T-helper 2 cell (primary cell): Measurements from ENCODE around the gene BCL2L13.
A peak's percentile ranks its signal among the peaks of the same experiment; 100 is the strongest.
"Not testable (repeated sequence)": the region's sequence is repeated elsewhere in the genome, so short reads cannot be mapped to it uniquely, and the experiment has no call there.

Experiments used
- DNase-seq, 5 experiments: peaks; one replicate each; pipeline versions ENCODE4 v3.0.0 to v3.0.0-alpha.2; 2012 to 2022

BCL2L13 gene

DNA sequence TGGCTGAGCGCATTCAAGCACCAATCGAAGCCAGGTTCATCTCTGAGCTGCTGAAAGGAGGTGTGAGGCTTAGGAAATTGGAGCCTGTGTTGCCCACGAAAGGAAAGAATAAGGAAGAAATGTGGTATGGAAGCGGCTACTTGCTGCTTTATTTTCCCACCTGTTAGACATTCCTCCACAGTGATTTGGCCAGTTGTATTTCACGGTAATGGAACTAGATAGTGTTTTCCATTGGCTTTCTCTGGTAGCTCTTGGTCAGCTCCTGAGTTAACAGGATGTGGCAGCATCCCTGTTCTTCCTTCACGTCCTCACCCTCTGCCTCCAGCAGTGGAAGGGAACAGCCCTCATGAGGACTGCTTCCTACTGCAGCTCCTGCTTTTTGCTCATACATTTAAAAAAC, 91.0 kb downstream of the BCL2L13 start:
- DNase-seq = no peak

DNA sequence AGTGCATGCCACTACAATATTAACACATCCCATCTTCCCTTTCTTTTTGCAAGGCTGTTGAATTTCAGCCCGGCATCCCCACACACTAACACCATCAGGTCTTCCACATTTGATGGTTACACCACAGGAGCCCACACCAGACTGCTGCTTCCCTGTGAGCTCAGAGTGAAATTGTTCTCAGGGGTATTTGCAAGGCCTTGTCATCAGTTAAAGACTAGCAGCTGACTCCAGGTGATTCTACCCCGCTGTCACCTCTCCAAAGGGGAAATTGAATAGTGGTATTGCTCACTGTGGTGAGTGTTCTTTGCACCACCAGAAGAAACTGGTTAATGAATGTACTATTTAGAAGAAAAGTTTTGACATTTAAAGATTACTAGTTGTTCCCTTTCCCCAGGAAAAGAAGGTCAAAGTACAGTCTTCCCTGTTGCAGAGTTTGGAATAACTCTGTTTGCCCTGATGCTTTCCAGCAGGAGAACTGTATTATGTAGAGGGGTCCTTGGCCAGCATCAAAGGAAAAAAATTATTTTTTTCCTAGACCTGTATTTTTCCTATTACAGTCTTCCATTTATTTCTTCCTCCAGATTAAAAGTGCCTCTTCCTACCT, 93.8 kb downstream of the BCL2L13 start:
- no peak for DNase-seq

DNA sequence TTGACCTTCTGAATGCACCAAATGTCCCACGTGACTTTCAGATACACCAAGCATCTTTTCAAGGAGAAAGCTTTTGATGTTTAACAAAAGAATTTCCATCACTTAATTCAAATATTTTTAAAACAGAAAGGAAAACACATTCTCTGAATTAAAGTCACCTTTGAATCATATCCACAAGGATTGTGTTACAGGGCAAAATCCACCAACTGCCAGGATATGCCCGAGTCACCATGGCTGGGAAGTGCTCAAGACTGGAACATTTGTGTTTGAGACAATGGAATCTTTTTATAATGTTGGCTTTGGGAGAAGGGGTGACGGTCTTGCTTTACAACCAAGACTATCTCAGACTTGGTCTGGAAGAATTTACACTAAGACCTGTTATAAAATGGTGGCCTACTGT, 94.9 kb downstream of the BCL2L13 start:
- no peak for DNase-seq

DNA sequence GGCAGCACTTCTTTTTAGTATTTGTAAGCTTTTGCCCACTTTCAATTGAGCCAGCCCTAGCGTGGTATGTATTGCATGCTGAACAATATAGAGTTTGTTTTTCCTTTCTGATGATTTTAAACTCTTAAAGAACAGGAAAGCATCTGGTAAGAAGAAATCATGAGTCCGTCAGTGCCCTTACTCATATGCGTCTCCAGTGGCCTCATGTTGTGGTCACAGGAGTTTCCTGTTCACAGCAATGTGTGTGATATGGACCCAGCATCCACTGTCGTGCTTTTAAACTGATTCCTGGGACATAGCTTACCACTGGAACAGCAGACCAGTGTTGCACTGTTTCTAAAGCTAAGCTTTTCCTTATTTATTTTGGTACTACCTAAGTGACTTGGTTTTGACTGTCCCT, 95.6 kb downstream of the BCL2L13 start:
- peak in 1 of 5 experiments; percentile 80 for DNase-seq

DNA sequence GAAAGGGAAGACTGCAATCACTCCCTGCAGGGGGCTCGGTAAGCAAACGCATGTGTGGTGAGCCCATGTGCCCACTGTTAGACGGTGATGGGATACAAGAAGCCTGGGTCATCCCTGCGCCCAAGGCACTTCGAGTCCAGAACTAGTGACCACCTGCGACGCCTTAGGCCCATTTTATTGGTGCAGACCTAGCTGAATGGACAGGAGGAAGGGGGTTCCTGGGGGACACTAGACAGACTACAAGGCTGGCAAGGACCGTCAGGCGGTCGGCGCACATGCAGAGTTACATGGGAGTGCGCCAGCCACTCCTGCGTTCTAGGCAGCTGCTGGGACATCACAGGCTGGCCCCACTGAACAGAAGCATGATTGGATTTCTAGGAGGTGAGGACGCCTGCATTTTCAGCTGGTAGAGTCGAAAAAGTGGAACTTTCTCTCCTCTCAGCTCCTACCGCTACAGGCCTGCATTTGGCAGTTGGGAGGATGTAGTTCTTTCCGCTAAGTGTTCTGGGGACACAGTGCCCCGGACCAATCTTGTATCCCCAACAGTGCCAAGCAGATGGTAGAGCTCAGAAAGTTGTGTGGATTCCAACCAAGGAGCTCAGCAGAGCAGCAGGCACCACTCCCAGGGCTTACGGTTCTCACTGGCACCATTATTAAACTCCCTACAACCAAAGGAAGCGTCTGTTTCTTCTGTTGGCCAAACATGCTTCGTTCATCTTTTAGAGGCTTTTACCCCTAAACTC, 100.0 kb downstream of the BCL2L13 start:
- DNase-seq = no peak

DNA sequence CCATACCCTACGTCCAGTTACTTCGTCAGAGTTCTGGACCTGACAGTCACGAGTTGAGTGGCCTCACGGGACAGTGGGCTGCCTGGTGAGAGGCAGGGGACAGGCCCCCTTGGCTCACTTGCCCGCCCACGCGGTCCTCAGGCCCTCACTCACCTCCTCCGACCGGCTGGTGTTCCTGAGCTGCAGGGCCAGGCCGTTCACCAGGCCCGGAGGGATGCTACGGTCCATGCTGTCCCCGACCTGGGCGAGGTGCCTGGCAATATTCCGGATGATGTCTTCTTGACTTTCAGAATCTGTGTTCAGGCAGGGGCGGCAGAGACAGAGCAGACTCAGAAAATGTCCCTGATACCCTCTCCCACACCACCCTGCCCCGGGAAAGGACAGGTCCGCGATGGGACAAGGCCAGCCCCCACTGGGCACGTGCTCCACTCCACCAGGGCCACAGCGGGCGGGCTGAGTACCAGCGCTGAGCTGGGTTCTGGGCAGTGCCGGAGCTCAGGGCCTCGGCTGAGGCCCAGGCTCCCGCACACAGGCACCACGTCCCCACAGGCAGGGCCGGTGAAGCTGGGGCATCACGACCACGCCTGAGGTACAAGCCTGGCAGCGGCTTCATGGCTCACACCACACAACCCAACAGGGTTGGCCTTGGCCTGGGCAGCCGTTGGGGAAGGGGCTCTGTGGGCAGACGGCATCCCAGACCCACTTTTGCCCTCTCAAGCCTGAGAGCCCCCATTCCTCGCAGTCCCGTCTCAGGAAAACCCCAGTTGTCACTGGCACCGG, 100.8 kb downstream of the BCL2L13 start:
- DNase-seq = no peak

- DNase-seq = no peak
Observed at GRCh38 chr22:17741866-17742526, 103.4 kb downstream of the BCL2L13 start.

- peak in 4 of 5 experiments; percentile 35 to 65 (median 56) for DNase-seq
Observed at GRCh38 chr22:17742527-17742902, 104.0 kb downstream of the BCL2L13 start.

DNA sequence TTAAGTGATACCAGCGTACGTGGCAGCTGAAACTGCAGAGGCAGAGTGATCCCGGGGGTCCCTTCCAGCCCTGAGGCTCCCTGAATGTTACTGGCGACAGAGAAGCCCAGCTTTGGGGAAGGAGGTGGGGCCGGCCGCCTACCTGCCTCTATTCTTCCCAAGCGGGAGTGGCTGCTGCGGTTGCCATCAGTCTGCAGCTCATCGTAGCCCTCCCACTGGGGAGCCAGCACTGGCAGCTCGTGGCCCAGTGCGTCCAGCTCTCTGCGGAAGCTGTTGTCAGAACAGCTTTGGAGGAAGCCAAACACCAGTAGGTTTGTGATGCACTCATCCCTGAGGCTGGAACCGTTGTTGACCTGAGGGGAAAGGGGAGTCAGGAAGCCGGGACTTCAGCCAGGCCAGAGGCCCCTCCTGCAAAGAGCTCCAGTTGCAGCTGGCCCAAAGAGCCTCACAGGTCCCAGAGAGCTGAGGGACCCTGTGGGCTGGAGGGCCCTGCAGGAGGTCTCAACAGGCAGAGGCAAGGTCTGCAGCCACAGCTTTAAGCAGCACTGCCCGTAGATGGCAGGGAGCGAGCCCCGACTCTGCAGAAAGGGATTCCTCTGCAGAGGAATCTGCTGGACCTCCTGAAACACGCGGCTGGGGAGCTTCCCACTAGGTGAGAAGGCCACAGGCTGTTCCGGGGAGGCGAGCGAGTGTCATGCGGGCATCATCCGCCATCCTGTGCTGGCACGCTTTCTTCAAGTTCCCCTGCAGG, 105.3 kb downstream of the BCL2L13 start:
- no peak for DNase-seq

DNA sequence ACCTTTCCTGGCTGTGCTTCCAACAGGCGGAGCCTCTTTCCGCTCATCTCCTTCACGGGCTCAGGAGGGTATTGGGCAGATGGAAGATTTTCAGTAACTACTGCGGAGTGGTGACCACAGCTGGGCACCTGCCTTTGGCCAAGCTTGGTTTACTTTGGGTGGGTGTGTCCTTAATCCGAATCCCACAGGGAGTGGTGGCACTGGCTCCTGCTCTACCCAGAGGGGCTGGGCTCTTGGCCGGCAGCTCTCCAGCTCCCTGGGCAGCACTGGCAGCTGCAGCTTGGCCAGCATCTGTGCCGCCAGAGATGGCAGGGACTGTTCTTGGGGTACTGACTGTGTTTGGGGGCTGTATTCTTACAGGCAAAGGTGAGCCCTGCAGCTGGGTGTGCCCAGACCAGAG, 105.9 kb downstream of the BCL2L13 start:
- DNase-seq = no peak

DNA sequence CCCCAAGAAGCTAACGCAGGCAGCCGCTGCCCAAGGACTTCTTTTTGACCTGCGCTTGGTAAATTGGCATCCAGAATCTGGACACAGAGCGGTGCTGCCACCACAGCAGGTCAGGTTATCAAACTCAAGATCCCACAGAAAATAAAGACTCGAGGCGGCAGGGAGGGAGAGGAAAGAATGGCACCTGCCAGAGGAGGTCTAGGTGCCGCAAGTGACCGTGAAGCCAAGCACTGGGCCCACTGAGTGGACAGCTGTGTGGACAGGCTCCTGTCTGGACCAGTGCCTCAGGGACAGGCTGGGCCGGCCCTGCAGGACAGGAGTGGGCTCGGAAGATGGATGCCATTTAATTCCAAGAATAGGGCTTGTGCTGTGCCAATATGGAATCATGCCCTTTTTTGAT, 108.4 kb downstream of the BCL2L13 start:
- DNase-seq = no peak

DNA sequence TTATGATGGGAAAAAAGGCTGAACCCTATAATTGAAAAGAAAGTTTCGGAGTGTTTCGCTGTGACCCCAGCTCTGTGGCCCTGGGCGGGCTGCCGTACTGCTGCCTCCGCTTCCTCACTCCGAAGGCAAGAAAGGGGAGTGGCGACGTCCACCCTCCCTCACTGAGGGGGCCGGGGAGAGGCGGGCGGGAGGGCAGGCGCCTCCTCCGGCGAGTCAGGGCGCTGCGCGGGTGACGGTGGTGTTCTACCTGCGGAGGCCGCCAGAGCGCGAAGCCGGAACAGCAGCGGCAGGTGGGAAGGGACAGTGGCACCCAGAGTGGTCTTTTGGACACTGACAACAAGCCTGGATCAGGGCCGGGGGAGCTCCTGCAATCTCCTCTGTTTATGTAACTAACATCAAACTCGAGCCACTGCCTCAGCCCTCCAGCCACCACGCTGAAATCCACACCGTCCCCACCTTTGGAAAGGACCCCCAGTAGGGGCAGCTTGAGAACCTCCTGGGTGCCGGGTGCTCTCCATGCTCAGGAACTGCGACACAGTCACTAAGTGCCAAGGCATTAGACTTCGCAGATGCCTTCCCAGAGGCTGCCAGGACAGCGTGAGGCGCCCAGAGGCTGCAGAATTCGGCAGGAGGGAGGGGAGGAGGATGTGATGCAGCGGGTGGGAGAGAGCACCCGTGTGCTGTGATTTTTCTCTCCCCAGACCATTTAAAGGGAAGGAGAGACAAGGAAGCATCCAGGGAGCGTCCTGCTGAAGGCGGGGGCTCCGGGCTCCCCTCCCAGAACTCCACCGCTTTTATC, 110.2 kb downstream of the BCL2L13 start:
- no peak for DNase-seq

- DNase-seq = no peak
Observed at GRCh38 chr22:17749605-17750395, 111.2 kb downstream of the BCL2L13 start.

DNA sequence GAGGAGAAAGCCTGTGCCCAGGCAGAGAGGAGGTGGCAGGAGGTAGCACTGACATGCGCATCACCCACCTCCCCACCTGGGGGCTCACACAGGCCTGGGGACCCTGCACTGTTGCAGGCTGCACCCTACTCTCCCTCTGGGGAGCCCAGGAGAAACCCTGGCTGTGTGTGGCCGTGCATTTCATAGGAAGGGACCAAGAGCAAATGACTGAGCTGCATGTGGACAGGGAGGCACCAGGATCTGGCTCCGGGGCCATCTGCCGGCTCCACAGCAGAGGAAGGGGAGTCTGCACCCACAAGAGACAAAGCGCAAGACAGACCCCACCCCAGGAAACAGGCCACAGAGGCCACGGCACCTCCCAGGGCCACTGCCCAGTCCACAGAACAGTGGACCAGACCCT, 113.0 kb downstream of the BCL2L13 start:
- no peak for DNase-seq

DNA sequence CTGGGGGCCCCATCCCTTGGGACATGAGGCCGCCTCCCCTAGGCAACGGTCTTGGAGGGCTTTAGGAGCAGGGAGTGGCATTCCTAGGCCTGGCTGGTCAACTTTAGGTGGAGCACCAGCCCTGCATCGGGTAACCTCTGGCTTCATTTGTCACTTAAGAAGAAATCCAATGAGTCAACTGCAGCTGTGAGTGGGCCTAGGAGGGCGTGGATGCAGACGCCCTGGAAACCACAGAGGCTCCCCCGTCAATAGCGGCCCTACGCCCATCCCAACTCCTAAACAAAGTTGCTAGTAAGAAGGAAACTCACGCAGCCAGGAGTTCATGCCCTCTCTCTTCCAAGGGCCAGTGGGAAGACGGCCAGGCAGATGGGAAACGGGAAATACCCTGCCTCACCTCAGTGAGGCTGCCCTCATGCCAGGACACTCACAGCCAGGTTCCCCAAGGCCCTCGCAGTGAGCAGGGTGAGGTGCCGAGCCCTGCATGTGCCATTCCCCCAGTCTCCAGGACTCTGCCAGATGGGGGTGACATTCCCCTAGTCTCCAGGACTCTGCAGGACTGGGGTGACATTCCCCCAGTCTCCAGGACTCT, 114.9 kb downstream of the BCL2L13 start:
- no peak for DNase-seq

DNA sequence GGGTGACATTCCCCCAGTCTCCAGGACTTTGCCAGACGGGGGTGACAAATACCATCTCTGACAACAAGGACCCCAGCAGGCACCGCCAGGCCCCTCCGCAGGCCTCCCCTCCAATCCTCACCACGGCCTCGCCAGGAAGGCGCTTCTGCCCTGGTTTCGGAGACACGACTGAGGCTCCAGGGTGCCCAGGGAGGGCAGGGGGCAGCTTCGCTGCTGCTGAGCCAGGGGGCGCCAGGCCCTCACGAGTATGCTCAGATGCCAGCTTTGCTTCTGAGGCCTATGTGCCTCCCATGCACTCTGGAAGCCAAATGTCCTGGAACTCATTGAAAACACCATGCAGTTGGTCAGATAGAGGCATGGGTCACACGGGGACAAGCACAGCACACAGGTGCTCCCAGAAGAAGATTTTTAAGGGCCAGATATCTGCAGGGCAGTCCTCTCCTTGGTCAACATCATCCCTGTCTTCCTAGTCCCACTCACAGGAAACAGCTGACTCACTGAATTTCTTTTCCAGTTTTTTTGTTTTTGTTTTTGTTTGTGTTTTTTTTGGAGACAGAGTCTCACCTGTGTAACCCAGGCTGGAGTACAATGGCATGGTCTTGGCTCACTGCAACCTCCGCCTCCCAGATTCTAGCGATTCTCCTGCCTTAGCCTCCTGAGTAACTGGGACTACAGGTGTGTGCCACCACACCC, 115.8 kb downstream of the BCL2L13 start:
- DNase-seq = peak in 1 of 5 experiments; percentile 48

GRCh38 chr22:17761138-17761488, 122.6 kb downstream of the BCL2L13 start:
- DNase-seq = no peak

- DNase-seq = not testable (repeated sequence)
Observed at GRCh38 chr22:17763442-17763841, 124.9 kb downstream of the BCL2L13 start.

GRCh38 chr22:17764036-17764435, 125.5 kb downstream of the BCL2L13 start:
- DNase-seq = no peak

- DNase-seq = not testable (repeated sequence)
Observed at GRCh38 chr22:17764852-17765251, 126.3 kb downstream of the BCL2L13 start.
